Measurements from ENCODE around the gene ACTA1.
A peak's percentile ranks its signal among the peaks of the same experiment; 100 is the strongest.
"Not testable (repeated sequence)": the region's sequence is repeated elsewhere in the genome, so short reads cannot be mapped to it uniquely, and the experiment has no call there.

The ACTA1 gene

DNA sequence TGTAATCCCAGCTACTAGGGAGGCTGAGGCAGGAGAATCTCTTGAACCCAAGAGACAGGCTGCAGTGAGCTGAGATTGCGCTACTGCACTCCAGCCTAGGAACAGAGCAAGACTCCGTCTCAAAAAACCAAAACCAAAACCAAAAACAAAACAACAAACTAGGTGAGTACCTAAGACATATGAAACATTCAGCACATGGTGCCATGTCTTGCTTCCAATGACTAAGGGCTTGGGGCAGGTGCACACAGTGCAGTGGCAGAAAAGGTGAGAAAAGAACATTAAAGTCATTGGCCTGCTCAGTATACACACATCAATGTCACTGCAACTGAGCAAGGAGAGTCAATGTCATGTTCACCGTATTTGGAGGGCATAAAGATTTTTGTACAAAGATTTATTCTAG is 4.1 kb upstream of the ACTA1 start:
- ATAC-seq: peak; percentile 9 to 15

DNA sequence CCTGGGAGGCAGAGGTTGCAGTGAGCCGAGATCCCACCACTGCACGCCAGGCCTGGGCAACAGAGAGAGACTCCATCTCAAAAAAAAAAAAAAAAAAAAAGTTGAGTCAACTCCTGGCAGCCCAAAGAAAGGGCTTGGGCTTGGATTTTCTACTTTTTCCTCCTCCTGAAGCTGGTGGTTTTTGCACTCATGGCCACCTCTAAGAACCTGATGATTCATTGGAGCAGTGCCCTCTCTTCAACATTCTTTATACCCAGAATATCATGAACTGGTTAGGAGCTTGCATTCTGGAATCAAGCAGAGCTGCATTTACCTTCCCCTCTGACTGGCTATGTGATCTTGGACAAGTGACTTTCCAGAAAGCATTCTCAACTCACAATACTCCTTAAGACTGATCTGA is 3.5 kb upstream of the ACTA1 start:
- ATAC-seq: no peak

DNA sequence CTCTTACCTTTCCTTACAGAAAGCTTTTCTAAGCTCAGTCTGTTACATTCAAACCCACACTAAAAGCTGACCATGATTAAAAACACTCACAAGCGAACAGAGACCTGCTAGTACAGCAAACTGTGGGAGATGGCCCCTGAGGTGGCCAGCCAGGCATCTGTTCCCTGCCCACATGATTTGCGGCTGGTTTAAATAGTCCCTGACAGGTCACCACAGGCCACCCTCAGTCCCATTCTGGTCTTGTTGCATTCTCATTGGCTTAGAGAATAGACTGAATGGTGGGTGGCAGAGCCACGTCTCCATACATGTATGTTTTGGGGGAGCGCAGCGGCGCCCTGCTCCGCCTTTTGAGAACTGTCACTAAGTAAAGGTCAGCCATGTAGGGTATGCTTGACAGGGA is 2.3 kb upstream of the ACTA1 start:
- ATAC-seq: no peak

DNA sequence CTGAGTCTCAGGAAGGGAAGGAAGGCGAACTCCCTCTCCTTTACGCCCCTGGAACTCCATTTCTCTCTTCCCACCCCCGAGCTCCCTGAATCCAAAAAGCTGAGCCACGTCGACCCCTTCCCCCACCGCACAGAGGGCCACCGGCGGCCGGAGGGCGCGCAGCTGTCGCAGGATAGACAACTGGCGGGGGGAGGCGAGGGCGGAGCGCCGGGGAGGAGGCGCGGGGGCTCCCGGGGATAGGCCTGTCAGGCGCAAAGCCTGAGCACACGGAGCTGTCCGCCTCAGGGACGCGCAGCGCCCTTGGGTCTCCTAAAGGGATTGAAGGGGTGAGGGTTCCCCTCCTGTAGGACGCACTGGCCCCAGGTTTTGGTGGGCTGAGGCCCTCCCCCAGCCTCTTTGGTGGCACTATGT is 752 bp upstream of the ACTA1 start:
- ATAC-seq: no peak

DNA sequence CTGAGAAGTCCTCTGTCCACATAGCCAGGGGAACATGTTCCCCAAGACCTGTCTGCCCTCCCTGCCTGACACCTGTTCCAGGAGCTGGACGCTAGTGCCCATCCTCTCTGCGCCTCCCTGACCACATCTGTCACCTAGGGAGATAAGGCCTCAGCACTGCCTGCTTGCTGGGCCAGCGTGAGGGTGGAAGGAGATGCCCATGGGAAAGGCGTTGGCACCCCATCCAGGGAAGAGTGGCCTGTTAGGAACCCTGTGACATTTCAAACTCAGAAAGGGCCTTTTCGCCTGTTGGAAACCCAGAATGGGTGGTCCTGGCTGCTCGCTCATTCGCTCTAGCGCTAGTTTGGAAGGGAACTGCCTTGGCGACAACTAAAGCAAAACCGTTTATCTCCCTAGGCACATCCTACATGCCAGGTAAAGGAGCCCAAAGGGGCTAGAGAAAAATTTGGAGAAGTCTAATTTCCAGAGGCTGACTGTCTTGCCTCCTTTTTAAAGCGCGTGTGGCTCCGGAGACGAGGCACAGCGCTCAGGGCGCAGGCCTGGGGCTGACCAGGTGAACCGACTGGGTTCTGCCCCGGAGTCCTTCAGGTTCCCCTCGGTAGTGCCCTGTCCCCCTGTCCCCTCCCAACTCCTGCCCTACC is 410 bp downstream of the ACTA1 start:
- no peak for ATAC-seq

DNA sequence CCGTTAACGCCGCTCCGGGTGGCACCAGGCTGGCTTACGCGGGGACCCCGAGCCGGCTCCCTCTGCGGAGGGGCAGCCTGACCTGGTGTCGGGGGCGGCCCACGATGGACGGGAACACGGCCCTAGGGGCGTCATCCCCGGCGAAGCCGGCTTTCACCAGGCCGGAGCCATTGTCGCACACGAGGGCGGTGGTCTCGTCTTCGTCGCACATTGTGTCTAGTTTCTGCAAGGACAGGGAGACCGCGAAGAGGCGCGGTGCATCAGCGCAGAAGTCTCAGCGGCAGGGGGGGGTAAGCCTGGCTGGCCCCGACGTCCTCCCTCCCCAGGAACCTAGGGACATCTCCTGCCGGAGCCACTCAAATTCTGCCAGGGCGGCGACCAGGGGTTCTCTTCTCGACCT is 989 bp downstream of the ACTA1 start:
- no peak for ATAC-seq

DNA sequence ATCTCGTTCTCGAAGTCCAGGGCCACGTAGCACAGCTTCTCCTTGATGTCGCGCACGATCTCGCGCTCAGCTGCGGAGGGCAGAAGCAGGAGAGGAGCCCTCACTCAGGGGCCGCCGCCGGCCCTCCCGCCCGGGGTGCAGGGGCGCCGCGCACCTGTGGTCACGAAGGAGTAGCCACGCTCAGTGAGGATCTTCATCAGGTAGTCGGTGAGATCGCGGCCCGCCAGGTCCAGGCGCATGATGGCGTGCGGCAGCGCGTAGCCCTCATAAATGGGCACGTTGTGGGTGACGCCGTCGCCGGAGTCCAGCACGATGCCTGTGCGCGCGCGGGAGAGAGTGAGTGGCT is 1.8 kb downstream of the ACTA1 start:
- no peak for ATAC-seq

DNA sequence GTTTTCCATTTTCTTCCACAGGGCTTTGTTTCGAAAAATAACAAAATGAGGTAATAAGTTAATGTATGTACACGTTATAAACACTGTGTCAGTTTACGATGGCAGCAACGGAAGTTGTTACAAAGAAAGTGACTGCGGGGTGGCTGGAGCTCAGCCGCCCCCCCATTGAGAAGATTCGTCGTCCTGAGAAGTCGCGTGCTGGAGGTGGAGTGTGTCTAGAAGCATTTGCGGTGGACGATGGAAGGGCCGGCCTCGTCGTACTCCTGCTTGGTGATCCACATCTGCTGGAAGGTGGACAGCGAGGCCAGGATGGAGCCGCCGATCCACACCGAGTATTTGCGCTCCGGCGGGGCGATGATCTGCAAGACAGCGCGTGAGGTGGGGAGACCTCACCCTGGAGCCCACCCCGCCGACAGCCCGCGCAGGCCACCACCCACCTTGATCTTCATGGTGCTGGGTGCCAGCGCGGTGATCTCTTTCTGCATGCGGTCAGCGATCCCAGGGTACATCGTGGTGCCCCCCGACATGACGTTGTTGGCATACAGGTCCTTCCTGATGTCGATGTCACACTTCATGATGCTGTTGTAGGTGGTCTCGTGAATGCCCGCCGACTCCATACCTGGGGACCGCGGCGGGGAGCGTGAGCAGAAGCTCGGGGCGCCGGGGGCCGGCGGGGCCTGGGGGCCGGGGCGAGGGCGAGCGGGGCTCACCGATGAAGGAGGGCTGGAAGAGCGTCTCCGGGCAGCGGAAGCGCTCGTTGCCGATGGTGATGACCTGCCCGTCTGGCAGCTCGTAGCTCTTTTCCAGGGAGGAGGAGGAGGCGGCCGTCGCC is 2.4 kb downstream of the ACTA1 start:
- peak in 1 of 2 donors; percentile 31 for ATAC-seq

DNA sequence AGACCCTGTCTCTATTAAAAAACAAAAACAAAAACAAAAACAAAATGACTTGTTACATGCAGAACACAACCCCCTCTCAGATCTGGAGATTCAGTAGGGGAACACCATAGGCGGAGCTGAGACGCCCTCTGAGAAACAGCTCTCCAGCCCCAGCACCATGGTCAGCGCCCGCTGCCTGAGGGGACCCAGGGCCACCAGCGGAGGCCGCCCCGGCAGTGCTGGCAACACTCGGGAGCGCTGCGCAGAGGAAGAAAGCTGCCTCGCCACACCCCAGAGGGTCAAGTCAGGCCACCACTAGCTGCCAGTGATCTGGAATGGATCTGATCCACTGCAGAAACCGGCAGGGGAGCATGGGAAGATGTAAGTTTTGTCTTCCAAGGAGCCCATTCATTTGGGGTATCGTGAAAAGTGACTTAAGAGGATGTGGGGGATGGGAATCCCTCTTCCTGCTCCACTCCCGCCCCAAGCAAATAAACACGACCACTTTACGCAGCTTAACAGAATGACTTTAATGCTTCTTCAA is 3.1 kb downstream of the ACTA1 start:
- peak in 1 of 2 donors; percentile 37 for ATAC-seq

DNA sequence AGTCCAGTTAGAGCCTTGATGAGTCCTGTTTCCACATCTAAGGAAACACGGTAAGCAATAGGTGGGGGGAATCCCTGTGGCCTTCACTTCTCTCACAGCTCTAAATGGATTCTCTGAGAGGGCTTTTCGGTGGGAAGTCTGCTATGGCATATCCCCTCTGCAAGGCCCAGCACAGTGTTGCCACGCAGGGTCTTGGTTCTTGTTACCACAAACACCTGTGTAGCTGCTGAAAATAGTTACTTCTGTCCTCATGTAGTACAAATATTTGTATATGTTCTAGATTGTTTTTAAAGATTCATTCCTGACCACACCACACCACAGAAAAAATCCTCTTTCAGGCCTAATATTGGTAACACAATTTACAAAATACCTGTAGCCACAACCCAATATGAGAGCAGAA is 5.6 kb downstream of the ACTA1 start:
- ATAC-seq: no peak

DNA sequence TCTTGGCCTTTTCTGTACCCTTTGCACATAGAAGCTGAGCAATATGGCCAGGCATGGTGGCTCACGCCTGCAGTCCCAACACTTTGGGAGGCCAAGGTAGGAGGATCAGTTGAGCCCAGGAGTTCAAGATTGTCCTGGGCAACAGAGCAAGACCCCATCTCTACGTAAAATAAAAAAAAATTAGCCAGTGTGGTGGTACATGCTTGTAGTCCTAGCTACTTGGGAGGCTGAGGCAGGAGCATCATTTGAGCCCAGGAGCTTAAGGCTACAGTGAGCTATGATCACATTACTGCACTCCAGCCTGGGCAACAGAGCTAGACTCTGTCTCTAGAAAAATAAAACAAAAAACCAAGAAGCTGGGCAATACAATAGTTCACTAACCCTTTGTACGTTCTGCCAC is 6.3 kb downstream of the ACTA1 start:
- no peak for ATAC-seq

DNA sequence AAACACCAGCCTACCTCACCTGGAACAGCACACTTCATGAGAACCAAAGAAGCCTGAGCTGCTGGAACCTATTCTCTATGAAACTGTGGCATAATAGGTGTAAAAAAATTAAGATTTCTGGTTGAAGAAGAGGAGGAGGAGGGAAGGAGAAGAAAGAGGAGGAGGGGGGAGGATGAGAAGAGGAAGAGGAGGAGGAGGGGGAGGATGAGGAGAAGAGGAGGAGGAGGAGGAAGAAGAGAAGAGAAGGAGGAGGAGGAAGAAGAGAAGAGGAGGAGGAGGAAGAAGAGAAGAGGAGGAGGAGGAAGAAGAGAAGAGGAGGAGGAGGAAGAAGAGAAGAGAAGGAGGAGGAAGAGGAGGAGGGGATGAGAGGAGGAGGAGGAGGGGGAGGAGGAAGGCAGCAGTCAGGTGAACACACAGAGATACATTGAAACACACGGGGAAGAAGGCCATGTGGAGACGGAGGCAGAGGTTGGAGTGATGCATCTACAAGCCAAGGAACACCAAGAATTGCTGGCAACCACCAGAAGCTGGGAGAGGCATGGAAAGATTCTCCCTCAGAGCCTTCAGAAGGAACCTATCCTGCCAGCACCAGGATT is 8.2 kb downstream of the ACTA1 start:
- ATAC-seq: no peak

DNA sequence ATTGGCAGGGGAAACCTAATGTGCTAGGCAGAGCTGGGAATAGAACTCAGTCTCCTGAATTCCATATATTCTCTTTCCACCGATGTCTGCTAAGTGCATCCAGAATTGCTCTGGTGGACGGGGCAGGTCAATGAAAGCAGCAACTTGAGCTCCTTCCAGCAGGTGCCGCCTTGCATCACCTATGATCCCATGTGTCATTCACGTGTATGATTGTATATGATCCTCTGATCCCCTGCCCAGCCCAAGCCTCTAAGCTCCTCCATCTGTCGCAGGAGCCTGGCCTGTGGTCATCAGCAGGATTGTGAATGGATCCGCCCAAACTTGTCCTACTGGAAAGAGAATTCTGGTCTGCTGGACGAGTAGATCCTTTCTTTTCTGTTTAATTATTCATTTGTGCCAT is 13.1 kb downstream of the ACTA1 start:
- no peak for ATAC-seq

DNA sequence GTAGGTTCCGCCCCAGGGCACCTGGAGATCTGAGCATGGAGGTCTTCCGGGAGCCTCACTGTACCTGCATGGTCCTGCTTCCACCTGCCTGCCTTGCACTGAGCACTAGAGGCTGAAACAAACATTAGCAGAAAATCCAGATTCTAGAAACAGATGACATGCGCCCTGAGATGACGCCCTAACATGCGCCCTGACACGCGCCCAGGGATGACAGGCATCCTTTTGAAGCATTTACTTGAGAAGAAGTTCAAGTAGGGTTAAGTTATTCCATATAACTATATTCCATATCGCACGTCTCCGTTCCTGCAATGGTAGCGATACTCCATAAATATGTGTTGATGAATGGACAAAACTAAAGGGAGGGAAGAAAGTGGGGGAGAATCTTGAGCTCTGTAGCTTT is 13.7 kb downstream of the ACTA1 start:
- ATAC-seq: no peak

DNA sequence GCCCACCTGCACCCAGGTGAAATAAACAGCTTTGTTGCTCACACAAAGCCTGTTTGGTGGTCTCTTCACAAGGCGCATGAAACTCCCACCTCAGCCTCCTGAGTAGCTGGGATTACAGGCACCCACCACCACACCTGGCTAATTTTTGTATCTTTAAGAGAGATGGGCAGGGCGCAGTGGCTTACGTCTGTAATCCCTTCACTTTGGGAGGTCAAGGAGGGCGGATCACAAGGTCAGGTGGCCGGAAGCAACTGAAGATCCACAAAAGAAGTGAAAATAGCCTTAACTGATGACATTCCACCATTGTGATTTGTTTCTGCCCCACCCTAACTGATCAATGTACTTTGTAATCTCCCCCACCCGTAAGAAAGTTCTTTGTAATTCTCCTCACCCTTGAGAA is 15.3 kb downstream of the ACTA1 start:
- ATAC-seq: not testable (repeated sequence)

DNA sequence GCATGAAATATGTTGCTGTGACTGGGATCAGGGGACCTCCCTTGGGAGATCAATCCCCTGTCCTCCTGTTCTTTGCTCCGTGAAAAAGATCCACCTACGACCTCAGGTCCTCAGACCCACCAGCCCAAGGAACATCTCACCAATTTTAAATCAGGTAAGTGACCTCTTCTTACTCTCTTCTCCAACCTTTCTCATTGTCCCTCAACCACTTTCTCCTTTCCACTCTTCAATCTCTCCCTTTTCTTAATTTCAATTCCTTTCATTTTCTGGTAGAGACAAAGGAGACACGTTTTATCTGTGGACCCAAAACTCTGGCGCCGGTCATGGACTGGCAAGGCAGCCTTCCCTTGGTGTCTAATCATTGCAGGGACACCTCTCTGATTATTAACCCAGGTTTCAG is 21.1 kb downstream of the ACTA1 start:
- ATAC-seq: not testable (repeated sequence)

DNA sequence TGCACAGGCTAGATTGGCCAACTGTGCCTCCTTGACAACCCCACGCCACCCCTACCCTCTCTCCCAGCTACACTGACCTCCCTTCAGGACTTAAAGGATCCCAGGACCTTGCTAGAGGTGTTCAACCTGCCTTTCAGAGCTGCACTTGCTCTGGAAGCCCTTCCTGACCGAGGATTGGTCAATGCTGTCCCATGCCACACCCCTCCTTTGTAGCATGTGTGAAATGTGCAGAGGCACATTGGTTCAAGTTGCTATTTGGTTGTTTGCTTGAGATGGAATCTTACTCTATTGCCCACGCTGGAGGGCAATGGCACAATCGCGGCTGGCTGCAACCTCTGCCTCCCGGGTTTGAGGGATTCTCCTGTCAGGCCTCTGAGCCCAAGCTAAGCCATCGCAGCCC is 21.8 kb downstream of the ACTA1 start:
- ATAC-seq: no peak

DNA sequence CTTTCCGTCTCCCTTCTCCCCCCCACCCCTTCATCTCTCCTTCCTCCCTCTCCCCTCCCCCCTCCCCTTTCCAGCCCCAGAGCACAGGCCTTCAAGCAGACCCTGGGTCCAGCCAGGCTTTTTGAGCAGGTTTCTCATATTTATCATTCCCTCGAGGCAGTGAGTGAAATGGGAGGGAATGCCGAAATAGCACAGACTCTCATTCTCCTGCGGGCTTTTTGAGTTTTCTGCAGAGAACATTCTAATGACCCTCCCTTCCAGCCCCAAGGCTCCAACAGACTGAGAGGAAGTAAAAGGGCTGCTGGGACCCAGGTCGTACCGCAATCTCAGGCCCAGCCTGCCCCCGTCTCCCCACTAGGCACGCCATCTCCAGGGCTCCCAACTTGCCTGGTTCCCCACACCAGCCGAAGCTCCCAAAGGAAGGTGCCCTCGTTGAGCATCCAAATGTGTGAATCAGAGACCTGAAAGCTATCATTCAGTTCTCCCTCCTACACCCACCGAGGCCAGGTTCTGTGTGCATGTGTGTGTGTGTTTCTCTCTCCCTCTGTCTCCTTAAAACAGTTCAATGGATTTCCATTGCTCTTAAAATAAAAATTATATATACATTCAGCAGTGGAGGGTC is 22.3 kb downstream of the ACTA1 start:
- no peak for ATAC-seq

DNA sequence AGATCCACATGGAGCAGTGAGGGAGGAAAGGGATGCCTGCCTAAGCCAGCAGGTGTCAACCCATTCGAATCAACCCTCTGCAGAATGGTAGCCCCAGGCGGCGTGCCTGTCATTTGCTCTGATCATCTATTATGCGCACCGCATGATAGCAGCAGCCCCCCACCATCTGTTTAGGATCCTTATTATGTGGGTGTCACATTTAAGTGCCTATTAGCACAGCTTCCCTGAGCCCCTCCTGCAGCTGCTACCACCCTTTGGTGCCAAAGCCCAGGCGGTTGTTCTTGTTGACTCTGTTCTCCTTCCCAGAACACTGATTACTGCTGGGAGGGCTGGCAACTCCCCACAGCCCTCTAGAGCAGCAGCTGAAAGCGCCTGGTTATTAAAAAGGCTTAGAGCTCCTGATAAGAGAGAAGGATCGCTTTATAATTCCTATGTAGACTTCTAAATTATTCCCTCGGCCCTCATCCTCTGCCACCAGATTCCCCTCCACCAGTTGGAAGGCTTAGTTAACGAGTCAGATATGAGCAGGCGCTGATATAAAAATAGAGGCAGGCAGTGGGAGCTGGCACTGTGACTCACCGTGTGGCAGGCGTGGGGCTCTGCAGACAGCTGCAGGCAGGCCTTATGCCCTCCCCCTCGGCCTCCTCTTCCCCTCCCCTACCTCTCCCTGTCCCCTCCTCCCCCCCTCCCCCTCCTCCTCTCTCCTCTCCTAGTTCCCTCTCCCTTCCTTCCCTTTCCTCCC is 23.0 kb downstream of the ACTA1 start:
- peak in 1 of 2 donors; percentile 48 for ATAC-seq

DNA sequence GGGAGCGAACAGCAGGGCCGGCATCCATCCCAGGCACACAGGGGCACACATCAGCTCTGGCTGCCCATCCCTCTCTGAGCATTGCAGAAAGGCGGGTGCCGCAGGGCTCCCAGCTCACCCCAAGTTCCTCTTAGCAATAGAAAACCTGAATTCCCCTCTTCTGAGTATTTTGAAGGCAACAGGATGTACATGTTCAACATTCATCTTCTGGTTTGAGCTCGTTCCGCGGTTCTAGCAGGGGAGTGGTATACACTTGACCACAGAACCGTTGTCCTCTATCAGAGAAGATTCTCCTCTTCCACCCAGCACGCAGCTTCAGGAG is 23.6 kb downstream of the ACTA1 start:
- ATAC-seq: no peak

DNA sequence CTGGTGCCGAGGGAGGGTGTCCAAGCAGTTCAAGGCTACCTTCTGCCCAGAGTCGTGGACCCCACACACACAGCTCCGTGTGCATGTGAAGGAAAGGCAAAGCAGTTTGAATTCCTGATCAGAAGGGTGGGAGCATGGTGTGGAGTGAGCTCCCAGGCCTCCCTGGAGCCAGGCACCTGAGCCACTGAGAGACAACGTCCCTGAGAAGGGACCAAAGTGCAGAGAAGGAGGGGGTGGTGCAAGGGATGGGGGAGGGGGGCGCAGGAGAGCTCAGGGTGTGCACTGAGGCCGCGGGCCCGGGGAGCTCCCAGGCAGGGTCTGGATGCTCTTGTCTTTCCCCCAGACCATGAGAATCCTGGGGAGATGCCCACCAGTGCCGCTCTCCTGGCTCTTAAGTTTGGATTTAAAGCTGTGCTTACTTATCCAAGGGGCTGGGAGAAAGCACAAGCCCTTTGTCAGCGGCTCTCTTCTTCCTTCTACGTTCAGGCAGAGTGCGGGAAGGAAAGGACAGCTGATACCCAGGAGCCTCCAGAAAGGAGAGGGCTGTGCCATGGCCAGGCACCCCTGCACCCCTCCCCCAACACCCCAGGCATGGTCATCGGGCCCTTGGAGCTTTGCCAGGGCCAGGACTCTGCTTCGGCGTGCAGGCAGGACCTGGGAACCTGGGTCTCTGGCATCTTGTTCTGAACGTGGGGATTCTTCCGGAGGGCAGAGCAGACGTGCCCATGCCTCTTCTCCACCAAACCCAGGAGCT is 24.1 kb downstream of the ACTA1 start:
- ATAC-seq: no peak

DNA sequence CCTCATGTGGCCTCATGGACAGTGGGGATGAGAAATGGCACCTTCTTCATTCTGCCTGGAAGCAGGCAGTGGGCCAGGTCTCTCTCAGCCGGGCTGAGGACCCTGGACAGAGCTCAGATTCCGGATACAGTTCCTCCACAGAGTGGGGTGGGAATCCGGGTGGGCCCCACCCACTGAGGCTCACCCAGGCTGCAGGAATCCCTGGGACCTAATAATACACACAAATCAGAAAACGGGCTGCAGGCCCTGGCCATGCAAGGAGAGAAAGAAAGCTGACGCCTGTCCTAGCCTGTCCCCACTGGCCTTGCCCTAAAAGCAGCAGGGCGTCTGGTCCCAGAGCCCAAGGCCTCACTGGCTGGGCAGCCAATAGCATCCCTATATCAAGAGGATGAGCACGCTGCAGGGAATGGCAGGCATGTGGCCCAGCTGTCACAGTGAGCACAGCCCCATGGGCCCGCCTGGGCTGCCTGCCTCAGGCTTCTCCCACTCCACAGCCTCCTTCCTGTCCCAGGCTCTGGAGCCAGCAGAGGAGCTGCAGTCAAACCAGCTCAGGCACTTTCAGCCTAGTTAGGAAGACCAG is 25.3 kb downstream of the ACTA1 start:
- ATAC-seq: no peak
